ENCODE results near the gene ADAMTSL2.

The ADAMTSL2 gene

GRCh38 chr9:133609311-133610098, 75.0 kb downstream of the ADAMTSL2 start, which contains the start of gene FAM163B:
Gene FAM163B (minus strand): TSS chr9:133609389. CDS start chr9:133580223, 29,166 bp downstream.
- FAIRE-seq, result no peak

- FAIRE-seq, result no peak
Observed at GRCh38 chr9:133610845-133611244, 76.3 kb downstream of the ADAMTSL2 start.

GRCh38 chr9:133612051-133612450, 77.5 kb downstream of the ADAMTSL2 start:
- no peak for FAIRE-seq

- FAIRE-seq, result no peak
Observed at GRCh38 chr9:133612816-133613215, 78.3 kb downstream of the ADAMTSL2 start.

- no peak for FAIRE-seq
Observed at GRCh38 chr9:133613432-133613831, 78.9 kb downstream of the ADAMTSL2 start.

GRCh38 chr9:133614056-133614455, 79.6 kb downstream of the ADAMTSL2 start:
- FAIRE-seq, result no peak

GRCh38 chr9:133614678-133615077, 80.2 kb downstream of the ADAMTSL2 start:
- FAIRE-seq, result no peak

GRCh38 chr9:133615186-133615585, 80.7 kb downstream of the ADAMTSL2 start:
- no peak for FAIRE-seq

- no peak for FAIRE-seq
Observed at GRCh38 chr9:133615606-133616188, 81.2 kb downstream of the ADAMTSL2 start.

GRCh38 chr9:133616643-133617405, 82.3 kb downstream of the ADAMTSL2 start:
- no peak for FAIRE-seq

GRCh38 chr9:133618726-133619125, 84.2 kb downstream of the ADAMTSL2 start:
- no peak for FAIRE-seq

GRCh38 chr9:133619791-133620190, 85.3 kb downstream of the ADAMTSL2 start:
- FAIRE-seq, result no peak

GRCh38 chr9:133621725-133622267, 87.3 kb downstream of the ADAMTSL2 start:
- no peak for FAIRE-seq

GRCh38 chr9:133622555-133622954, 88.1 kb downstream of the ADAMTSL2 start:
- no peak for FAIRE-seq

All from islet of Langerhans (tissue), 1 donor.